ENCODE results near the gene KRT24. TPM values are rescaled to one million over a fixed set of nuclear protein-coding genes. Genes with fewer than 3 reads are reported as not detected.

KRT24 gene
- total RNA-seq, 2 donors from 2014 or later: not detected

DNA sequence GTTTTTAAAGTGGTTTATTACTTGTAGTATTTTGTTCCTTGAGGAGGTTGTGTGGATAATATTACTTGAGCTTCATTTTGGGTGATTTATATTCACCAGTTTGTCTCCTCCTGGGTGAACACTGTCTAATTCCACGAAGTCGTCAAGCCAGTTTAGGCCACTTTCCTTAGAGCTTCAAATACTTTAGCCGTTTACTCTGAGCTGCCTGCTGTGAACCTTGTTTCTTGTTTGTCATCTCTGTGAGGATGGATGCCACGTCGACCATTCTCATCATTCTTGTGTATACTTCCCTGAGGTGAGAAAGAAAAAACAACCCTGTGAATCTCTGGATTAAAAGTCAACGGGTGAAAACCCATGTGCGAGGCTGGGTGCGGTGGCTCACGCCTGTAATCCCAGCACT lies 9.0 kb downstream of the KRT24 start:
- no peak for DNase-seq (ENCODE audit: low spot score)
- H3K27me3 ChIP-seq: no peaks in the 10 kb centered on the region
- no peaks in the 10 kb centered on the region for H3K36me3 ChIP-seq
- no peak overlapping the region for H3K4me3 ChIP-seq
- H3K9me3 ChIP-seq: no peaks in the 10 kb centered on the region
- TF ChIP-seq, protein P1, sequence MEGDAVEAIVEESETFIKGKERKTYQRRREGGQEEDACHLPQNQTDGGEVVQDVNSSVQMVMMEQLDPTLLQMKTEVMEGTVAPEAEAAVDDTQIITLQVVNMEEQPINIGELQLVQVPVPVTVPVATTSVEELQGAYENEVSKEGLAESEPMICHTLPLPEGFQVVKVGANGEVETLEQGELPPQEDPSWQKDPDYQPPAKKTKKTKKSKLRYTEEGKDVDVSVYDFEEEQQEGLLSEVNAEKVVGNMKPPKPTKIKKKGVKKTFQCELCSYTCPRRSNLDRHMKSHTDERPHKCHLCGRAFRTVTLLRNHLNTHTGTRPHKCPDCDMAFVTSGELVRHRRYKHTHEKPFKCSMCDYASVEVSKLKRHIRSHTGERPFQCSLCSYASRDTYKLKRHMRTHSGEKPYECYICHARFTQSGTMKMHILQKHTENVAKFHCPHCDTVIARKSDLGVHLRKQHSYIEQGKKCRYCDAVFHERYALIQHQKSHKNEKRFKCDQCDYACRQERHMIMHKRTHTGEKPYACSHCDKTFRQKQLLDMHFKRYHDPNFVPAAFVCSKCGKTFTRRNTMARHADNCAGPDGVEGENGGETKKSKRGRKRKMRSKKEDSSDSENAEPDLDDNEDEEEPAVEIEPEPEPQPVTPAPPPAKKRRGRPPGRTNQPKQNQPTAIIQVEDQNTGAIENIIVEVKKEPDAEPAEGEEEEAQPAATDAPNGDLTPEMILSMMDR (IDR thresholded peaks at IDR 0.05): no peak
- H3K27ac ChIP-seq: no peak overlapping the region
- no peaks in the 10 kb centered on the region for H3K4me1 ChIP-seq

- H3K4me1 ChIP-seq: no peaks in the 10 kb centered on the region
- TF ChIP-seq, protein P1 (IDR thresholded peaks at IDR 0.05): no peak
- no peak for DNase-seq (ENCODE audit: low spot score)
Measured at GRCh38 chr17:40687106-40687505, 16.4 kb downstream of the KRT24 start.

DNA sequence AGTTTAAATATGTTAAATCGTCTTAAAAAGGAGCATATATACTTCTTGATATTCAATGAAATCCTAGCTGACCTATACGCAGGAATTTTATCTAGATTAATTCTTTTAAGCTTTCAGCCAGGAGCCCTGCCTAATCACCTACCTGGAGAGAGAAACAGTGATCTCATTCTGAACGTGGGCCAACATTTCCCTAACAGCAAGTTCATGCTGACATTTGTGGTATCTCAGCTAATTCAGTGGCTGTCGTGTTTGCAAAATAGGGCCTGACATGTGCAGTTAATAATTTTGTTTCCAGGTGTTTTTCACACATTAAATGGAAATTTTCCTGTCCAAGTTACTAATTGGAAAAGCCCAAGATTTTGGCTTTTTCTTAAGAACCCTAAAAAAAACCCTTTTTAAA lies 17.4 kb downstream of the KRT24 start:
- Histone ChIP-seq H3K4me1 (no peaks in the 10 kb centered on the region), H3K27ac (no peak overlapping the region), H3K36me3 (no peaks in the 10 kb centered on the region), H3K27me3 (no peaks in the 10 kb centered on the region), H3K9me3 (no peaks in the 10 kb centered on the region), H3K4me3 (no peak overlapping the region)
- DNase-seq (ENCODE audit: low spot score): no peak
- TF ChIP-seq, protein P1 (IDR thresholded peaks at IDR 0.05): no peak

More at GRCh38 chr17:40687106-40687505, 16.4 kb downstream of the KRT24 start:
- Histone ChIP-seq H3K4me3 (no peak overlapping the region), H3K27ac (no peak overlapping the region), H3K27me3 (no peaks in the 10 kb centered on the region), H3K36me3 (no peaks in the 10 kb centered on the region), H3K9me3 (no peaks in the 10 kb centered on the region)

GRCh38 chr17:40680998-40681397 lies 22.6 kb downstream of the KRT24 start:
- no peaks in the 10 kb centered on the region for H3K4me1 ChIP-seq
- no peak overlapping the region for H3K27ac ChIP-seq
- DNase-seq (ENCODE audit: low spot score): no peak

DNA sequence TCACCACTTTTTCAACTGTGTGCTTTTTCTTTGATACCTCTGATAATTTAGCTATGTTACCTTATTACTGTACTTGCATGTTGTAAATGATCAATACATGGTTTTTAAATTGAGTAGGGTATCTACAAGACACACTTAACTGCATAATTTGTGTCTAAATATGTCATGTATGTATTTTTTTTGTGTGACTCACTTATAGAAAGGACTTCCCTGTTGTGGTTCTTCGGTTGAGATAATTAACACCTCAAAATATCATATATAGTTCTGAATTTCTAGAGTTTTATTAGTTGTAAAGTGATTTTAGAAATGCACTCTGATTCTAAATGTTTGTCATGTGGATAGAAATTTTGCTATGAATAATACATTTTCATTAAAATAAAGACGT lies 24.0 kb downstream of the KRT24 start:
- Histone ChIP-seq H3K9me3 (no peaks in the 10 kb centered on the region), H3K27me3 (no peaks in the 10 kb centered on the region), H3K27ac (no peak overlapping the region), H3K4me1 (no peaks in the 10 kb centered on the region), H3K36me3 (no peaks in the 10 kb centered on the region), H3K4me3 (no peak overlapping the region)
- no peak for DNase-seq (ENCODE audit: low spot score)
- TF ChIP-seq, protein P1 (IDR thresholded peaks at IDR 0.05): no peak

More at GRCh38 chr17:40680998-40681397, 22.6 kb downstream of the KRT24 start:
- H3K9me3 ChIP-seq: no peaks in the 10 kb centered on the region
- TF ChIP-seq, protein P1 (IDR thresholded peaks at IDR 0.05): no peak
- no peaks in the 10 kb centered on the region for H3K27me3 ChIP-seq
- no peaks in the 10 kb centered on the region for H3K36me3 ChIP-seq
- H3K4me3 ChIP-seq: no peak overlapping the region

DNA sequence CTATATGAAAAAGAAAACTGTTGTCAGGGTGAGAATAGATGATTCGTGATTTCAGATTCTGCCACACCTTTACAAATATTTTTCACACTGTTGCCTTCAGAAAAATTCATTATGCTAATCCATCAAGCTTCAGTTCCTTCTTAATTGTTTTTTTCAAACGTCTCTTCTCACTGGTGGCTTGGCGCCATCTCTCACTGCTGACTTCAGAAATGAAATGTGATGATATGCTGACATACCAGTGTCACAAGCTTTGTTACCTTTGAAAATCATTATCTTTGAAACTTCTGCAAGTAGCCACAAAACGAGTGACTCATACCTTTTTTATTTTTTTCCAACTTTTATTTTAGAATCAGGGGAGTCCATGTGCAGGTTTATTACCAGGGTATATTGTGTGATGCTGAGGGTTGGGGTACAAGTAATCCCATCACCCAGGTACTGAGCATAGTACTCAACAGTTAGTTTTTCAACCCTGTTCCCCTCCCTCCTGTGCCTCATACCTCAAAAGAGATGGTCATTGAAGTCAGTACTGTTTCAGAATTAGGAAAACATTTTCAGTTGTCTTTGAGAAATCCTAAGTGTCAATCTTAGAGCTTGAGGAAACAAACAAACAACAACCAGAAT lies 24.5 kb downstream of the KRT24 start:
- Histone ChIP-seq H3K4me3 (no peak overlapping the region), H3K27me3 (no peaks in the 10 kb centered on the region), H3K27ac (no peak overlapping the region), H3K36me3 (no peaks in the 10 kb centered on the region), H3K4me1 (no peaks in the 10 kb centered on the region), H3K9me3 (no peaks in the 10 kb centered on the region)
- TF ChIP-seq, protein P1 (IDR thresholded peaks at IDR 0.05): no peak
- DNase-seq (ENCODE audit: low spot score): no peak
